HL-60 (cell line): ENCODE data around the gene ERBB2.

ENCODE experiments used
- DNase-seq, 2 experiments: peaks; one replicate each; pipeline ENCODE4 v3.0.0-alpha.2; 2010 to 2020; ENCODE audit warnings: low read depth in 1 of 2, low spot score in 1 of 2
- H3K27ac ChIP-seq: fragments of 250-450 bp; sonication (Bioruptor Pico); replicated peaks from 2 replicates; pipeline ENCODE4 v1.5.1; 2020; ENCODE audit warnings: mild to moderate bottlenecking, moderate library complexity
- H3K27me3 ChIP-seq: fragments of 250-450 bp; sonication (Bioruptor Pico); 2 replicates; pipeline ENCODE4 v1.5.1; 2021; ENCODE audit warnings: mild to moderate bottlenecking, moderate library complexity; ENCODE audit not compliant: insufficient read depth, poor library complexity, severe bottlenecking
- H3K4me3 ChIP-seq: replicated peaks from 2 replicates; pipeline ENCODE4 v1.5.1; 2011; ENCODE audit warnings: mild to moderate bottlenecking, control low read depth, low read length; ENCODE audit not compliant: insufficient read depth
- CTCF ChIP-seq: IDR thresholded peaks from one replicate; pipeline ENCODE4 v1.5.1; 2011; ENCODE audit warnings: low read length, control low read depth, inconsistent platforms; ENCODE audit not compliant: insufficient read depth
- GABPA ChIP-seq: IDR thresholded peaks from 2 replicates; pipeline ENCODE4 v1.6.1; 2012; ENCODE audit warnings: low read depth
- POLR2AphosphoS5 ChIP-seq: IDR thresholded peaks from 2 replicates; pipeline ENCODE4 v1.6.1; 2012; ENCODE audit warnings: low read depth
- REST ChIP-seq: IDR thresholded peaks from 2 replicates; pipeline ENCODE4 v1.6.1; 2012; ENCODE audit warnings: low read depth; ENCODE audit not compliant: insufficient replicate concordance
- SPI1 ChIP-seq: IDR thresholded peaks from 2 replicates; pipeline ENCODE4 v1.6.1; 2012; ENCODE audit warnings: low read depth, mild to moderate bottlenecking, borderline replicate concordance

Gene ERBB2

GRCh38 chr17:39751637-39752036 lies 51.8 kb downstream of the ERBB2 start:
- TF ChIP-seq POLR2AphosphoS5 (no peak), SPI1 (no peak), GABPA (no peak), REST (no peak), CTCF (no peak)
- Histone ChIP-seq H3K27me3 (no peaks in the 10 kb centered on the region), H3K4me3 (no peak overlapping the region), H3K27ac (no peak overlapping the region)
- DNase-seq, result no peak

GRCh38 chr17:39752241-39752881 lies 52.5 kb downstream of the ERBB2 start:
- H3K27me3 ChIP-seq, result no peaks in the 10 kb centered on the region
- TF ChIP-seq POLR2AphosphoS5, result no peak
- no peak for TF ChIP-seq SPI1
- TF ChIP-seq CTCF, result no peak
- no peak for TF ChIP-seq REST
- no peak for TF ChIP-seq GABPA
- no peak for DNase-seq
- H3K27ac ChIP-seq, result no peak overlapping the region
- H3K4me3 ChIP-seq, result no peak overlapping the region

- Histone ChIP-seq H3K4me3 (peak overlapping the region; percentile 46), H3K27ac (peak overlapping the region; percentile 89), H3K27me3 (no peaks in the 10 kb centered on the region)
- DNase-seq, result peak; percentile 46 to 54
- TF ChIP-seq REST, result no peak
- peak; percentile 8; the same call in 1 of the 2 replicates for TF ChIP-seq POLR2AphosphoS5
Measured at GRCh38 chr17:39753514-39754160, 53.8 kb downstream of the ERBB2 start.
